ENCODE data around the gene ATP13A2.

DNA sequence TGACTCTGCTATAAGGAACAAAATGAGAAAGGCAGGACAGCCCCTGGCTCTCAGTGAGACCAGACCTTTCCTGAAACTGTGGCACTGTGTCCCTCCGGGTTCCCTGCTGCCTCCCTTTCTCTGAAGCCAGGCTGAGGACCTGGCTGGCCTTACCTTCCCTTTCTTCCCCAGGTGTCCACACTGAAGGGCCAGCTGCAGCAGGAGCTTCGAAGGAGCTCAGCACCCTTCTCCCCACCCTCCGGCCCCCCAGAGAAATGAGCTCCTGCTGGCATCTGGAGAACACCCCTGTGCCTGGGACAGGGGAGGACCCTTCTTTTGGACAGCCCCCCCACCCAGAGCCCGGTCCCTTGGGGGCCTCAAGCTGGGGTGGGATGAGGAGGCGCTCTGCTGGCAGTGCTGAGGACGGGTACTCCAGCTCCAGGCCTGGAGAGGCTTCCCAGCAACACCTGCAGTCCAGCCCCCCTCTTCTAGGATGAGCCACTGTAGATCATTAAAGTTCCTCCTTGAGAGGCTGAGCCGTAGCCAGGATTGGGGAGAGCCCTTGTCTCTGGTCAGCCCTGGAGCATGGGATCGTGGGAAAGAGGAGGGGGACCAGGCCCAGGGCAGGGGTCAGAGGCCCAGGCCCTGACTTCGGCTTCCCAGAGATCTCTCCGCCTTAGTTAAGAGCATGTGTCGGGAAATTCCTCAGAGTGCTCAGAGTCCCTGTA, 39.4 kb downstream of the ATP13A2 start:
- TF ChIP-seq, protein P1, sequence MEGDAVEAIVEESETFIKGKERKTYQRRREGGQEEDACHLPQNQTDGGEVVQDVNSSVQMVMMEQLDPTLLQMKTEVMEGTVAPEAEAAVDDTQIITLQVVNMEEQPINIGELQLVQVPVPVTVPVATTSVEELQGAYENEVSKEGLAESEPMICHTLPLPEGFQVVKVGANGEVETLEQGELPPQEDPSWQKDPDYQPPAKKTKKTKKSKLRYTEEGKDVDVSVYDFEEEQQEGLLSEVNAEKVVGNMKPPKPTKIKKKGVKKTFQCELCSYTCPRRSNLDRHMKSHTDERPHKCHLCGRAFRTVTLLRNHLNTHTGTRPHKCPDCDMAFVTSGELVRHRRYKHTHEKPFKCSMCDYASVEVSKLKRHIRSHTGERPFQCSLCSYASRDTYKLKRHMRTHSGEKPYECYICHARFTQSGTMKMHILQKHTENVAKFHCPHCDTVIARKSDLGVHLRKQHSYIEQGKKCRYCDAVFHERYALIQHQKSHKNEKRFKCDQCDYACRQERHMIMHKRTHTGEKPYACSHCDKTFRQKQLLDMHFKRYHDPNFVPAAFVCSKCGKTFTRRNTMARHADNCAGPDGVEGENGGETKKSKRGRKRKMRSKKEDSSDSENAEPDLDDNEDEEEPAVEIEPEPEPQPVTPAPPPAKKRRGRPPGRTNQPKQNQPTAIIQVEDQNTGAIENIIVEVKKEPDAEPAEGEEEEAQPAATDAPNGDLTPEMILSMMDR (conservative IDR thresholded peaks at IDR 0.05; ENCODE audit: low read length) = no peak
- no peak for TF ChIP-seq EZH2phosphoT487 (IDR thresholded peaks at IDR 0.05; ENCODE audit: borderline replicate concordance)

Measured in Loucy (cell line).